ENCODE measurements around the gene NDEL1. TPM values are rescaled to one million over a fixed set of nuclear protein-coding genes. Genes with fewer than 3 reads are reported as not detected.

NDEL1 gene
- total RNA-seq, 1 experiment from 2014 or later = 95.3 TPM

- intact Hi-C loops (cut with micrococcal nuclease) = no loop called here
- DNase-seq (ENCODE audit: unreplicated experiment) = no peak
- peaks cover 59% of the 10 kb centered on the region for H3K36me3 Mint-ChIP-seq (ENCODE audit: insufficient read depth, unreplicated experiment)
- H3K27ac Mint-ChIP-seq (ENCODE audit: low read depth, unreplicated experiment) = peak overlapping the region; percentile 17
- BruUV-seq (replicated peaks) = no TSS peak
- CTCF ChIA-PET = interaction anchor here (0.6 to 0.9 kb wide), 2 partner anchors 9 to 32 kb away, joined by 4 read pairs; no protein-coding TSS in a partner anchor
- no peaks in the 10 kb centered on the region for H3K9me3 Mint-ChIP-seq (ENCODE audit: unreplicated experiment)
- H3K4me3 Mint-ChIP-seq (ENCODE audit: unreplicated experiment) = no peak overlapping the region
- TF ChIP-seq CTCF (IDR thresholded peaks at IDR 0.05; ENCODE audit: unreplicated experiment) = no peak
- H3K27me3 Mint-ChIP-seq (ENCODE audit: insufficient read depth, unreplicated experiment) = no peaks in the 10 kb centered on the region
- H3K4me1 Mint-ChIP-seq (ENCODE audit: insufficient read depth, unreplicated experiment) = peaks cover 19% of the 10 kb centered on the region
- POLR2A ChIA-PET = interaction anchor here (1.3 kb wide), 1 partner anchor 58 kb away, joined by 4 read pairs; no protein-coding TSS in a partner anchor
These were observed 6.0 kb downstream of the NDEL1 start for GRCh38 chr17:8441690-8442089.

GRCh38 chr17:8442310-8442709 lies 6.6 kb downstream of the NDEL1 start:
- ChIA-PET CTCF (no interaction called here), POLR2A (interaction anchor here (1.3 kb wide), 1 partner anchor 59 kb away, joined by 4 read pairs; no protein-coding TSS in a partner anchor)
- Mint-ChIP-seq H3K9me3 (ENCODE audit: unreplicated experiment) (no peaks in the 10 kb centered on the region), H3K27ac (ENCODE audit: low read depth, unreplicated experiment) (no peak overlapping the region), H3K4me1 (ENCODE audit: insufficient read depth, unreplicated experiment) (peaks cover 19% of the 10 kb centered on the region), H3K36me3 (ENCODE audit: insufficient read depth, unreplicated experiment) (peaks cover 66% of the 10 kb centered on the region), H3K27me3 (ENCODE audit: insufficient read depth, unreplicated experiment) (no peaks in the 10 kb centered on the region), H3K4me3 (ENCODE audit: unreplicated experiment) (no peak overlapping the region)
- intact Hi-C loops (cut with micrococcal nuclease) = no loop called here
- DNase-seq (ENCODE audit: unreplicated experiment) = no peak
- no peak for TF ChIP-seq CTCF (IDR thresholded peaks at IDR 0.05; ENCODE audit: unreplicated experiment)
- no TSS peak for BruUV-seq (replicated peaks)

GRCh38 chr17:8443756-8444155 lies 8.1 kb downstream of the NDEL1 start:
- Mint-ChIP-seq H3K36me3 (ENCODE audit: insufficient read depth, unreplicated experiment) (peaks cover 78% of the 10 kb centered on the region), H3K27ac (ENCODE audit: low read depth, unreplicated experiment) (no peak overlapping the region), H3K9me3 (ENCODE audit: unreplicated experiment) (no peaks in the 10 kb centered on the region), H3K4me1 (ENCODE audit: insufficient read depth, unreplicated experiment) (peaks cover 19% of the 10 kb centered on the region), H3K4me3 (ENCODE audit: unreplicated experiment) (no peak overlapping the region), H3K27me3 (ENCODE audit: insufficient read depth, unreplicated experiment) (no peaks in the 10 kb centered on the region)
- intact Hi-C loops (cut with micrococcal nuclease) = no loop called here
- no peak for TF ChIP-seq CTCF (IDR thresholded peaks at IDR 0.05; ENCODE audit: unreplicated experiment)
- POLR2A ChIA-PET = interaction anchor here (0.6 kb wide), 1 partner anchor 248 kb away, joined by 3 read pairs; no protein-coding TSS in a partner anchor
- BruUV-seq (replicated peaks) = no TSS peak
- DNase-seq (ENCODE audit: unreplicated experiment) = no peak
- CTCF ChIA-PET = no interaction called here

- TF ChIP-seq CTCF (IDR thresholded peaks at IDR 0.05; ENCODE audit: unreplicated experiment) = no peak
- ChIA-PET POLR2A (no interaction called here), CTCF (interaction anchor here (0.8 kb wide), 1 partner anchor 35 kb away, joined by 4 read pairs; no protein-coding TSS in a partner anchor)
- intact Hi-C loops (cut with micrococcal nuclease) = no loop called here
- Mint-ChIP-seq H3K9me3 (ENCODE audit: unreplicated experiment) (no peaks in the 10 kb centered on the region), H3K4me1 (ENCODE audit: insufficient read depth, unreplicated experiment) (peaks cover 19% of the 10 kb centered on the region), H3K27ac (ENCODE audit: low read depth, unreplicated experiment) (peak overlapping the region; percentile 27), H3K36me3 (ENCODE audit: insufficient read depth, unreplicated experiment) (peaks cover 78% of the 10 kb centered on the region), H3K4me3 (ENCODE audit: unreplicated experiment) (no peak overlapping the region), H3K27me3 (ENCODE audit: insufficient read depth, unreplicated experiment) (no peaks in the 10 kb centered on the region)
- BruUV-seq (replicated peaks) = no TSS peak
- no peak for DNase-seq (ENCODE audit: unreplicated experiment)
These were observed 8.8 kb downstream of the NDEL1 start for GRCh38 chr17:8444494-8444893.
